SK-N-SH treated with all-trans-retinoic acid at 6 μM for 48 hours (cell line): ENCODE results near the gene THADA.

Experiments
- ATAC-seq: fragments of 200-7000 bp; cut with Tn5 transposase; 3 replicates; pipeline ENCODE4 v1.9.1; 2020; ENCODE audit warnings: mild to moderate bottlenecking, moderate library complexity
- ARNTL ChIP-seq: fragments of 450-650 bp; formaldehyde crosslinking; IDR thresholded peaks from 2 replicates; pipeline ENCODE4 v1.5.0; 2020; ENCODE audit warnings: low read depth, mild to moderate bottlenecking, moderate library complexity, borderline replicate concordance
- BACH2 ChIP-seq: fragments of 250-450 bp; sonication (Bioruptor Pico); IDR thresholded peaks from 2 replicates; pipeline ENCODE4 v1.9.0; 2021; ENCODE audit warnings: mild to moderate bottlenecking, borderline replicate concordance
- CREB5 ChIP-seq: fragments of 250-450 bp; sonication (Bioruptor Pico); IDR thresholded peaks from 2 replicates; pipeline ENCODE4 v1.5.1; 2020; ENCODE audit warnings: low read depth, mild to moderate bottlenecking, moderate library complexity
- CSDC2 ChIP-seq: fragments of 250-450 bp; sonication (Bioruptor Pico); IDR thresholded peaks from 2 replicates; pipeline ENCODE4 v1.5.0; 2020; ENCODE audit warnings: mild to moderate bottlenecking, moderate library complexity
- CSRNP3 ChIP-seq: fragments of 250-450 bp; sonication (Bioruptor Pico); IDR thresholded peaks from 2 replicates; pipeline ENCODE4 v1.5.1; 2021; ENCODE audit warnings: mild to moderate bottlenecking, moderate library complexity
- ESRRG ChIP-seq: fragments of 250-450 bp; sonication (Bioruptor Pico); IDR thresholded peaks from 2 replicates; pipeline ENCODE4 v1.6.1; 2021; ENCODE audit warnings: mild to moderate bottlenecking
- GLIS3 ChIP-seq: fragments of 250-450 bp; sonication (Bioruptor Pico); IDR thresholded peaks from 2 replicates; pipeline ENCODE4 v1.5.0; 2020; ENCODE audit warnings: mild to moderate bottlenecking, moderate library complexity
- ISL1 ChIP-seq: fragments of 250-450 bp; sonication (Bioruptor Pico); IDR thresholded peaks from 2 replicates; pipeline ENCODE4 v2.1.2; 2022; ENCODE audit warnings: mild to moderate bottlenecking, moderate library complexity
- OSR1 ChIP-seq: fragments of 250-450 bp; sonication (Bioruptor Pico); IDR thresholded peaks from 2 replicates; pipeline ENCODE4 v1.8.0; 2022; ENCODE audit warnings: moderate library complexity, mild to moderate bottlenecking, inconsistent platforms
- PATZ1 ChIP-seq: fragments of 250-450 bp; sonication (Bioruptor Pico); IDR thresholded peaks from 2 replicates; pipeline ENCODE4 v1.8.0; 2020; ENCODE audit warnings: mild to moderate bottlenecking, moderate library complexity, borderline replicate concordance
- POU6F1 ChIP-seq: fragments of 250-450 bp; sonication (Bioruptor Pico); IDR thresholded peaks from 2 replicates; pipeline ENCODE4 v1.8.0; 2021; ENCODE audit warnings: low read depth, mild to moderate bottlenecking, moderate library complexity, borderline replicate concordance
- PPARA ChIP-seq: fragments of 250-450 bp; sonication (Bioruptor Pico); IDR thresholded peaks from 2 replicates; pipeline ENCODE4 v1.5.0; 2020; ENCODE audit warnings: mild to moderate bottlenecking, borderline replicate concordance
- RARB ChIP-seq: fragments of 250-450 bp; sonication (Bioruptor Pico); IDR thresholded peaks from 2 replicates; pipeline ENCODE4 v1.8.0; 2021; ENCODE audit warnings: mild to moderate bottlenecking, moderate library complexity
- SNAI2 ChIP-seq: fragments of 250-450 bp; sonication (Bioruptor Pico); IDR thresholded peaks from 2 replicates; pipeline ENCODE4 v1.5.0; 2020; ENCODE audit warnings: mild to moderate bottlenecking, moderate library complexity
- TCF4 ChIP-seq: fragments of 250-450 bp; sonication (Bioruptor Pico); IDR thresholded peaks from 2 replicates; pipeline ENCODE4 v1.8.0; 2021; ENCODE audit warnings: mild to moderate bottlenecking, moderate library complexity, borderline replicate concordance
- TOX ChIP-seq: fragments of 250-450 bp; sonication (Bioruptor Pico); IDR thresholded peaks from 2 replicates; pipeline ENCODE4 v1.8.0; 2021; ENCODE audit warnings: mild to moderate bottlenecking, moderate library complexity, borderline replicate concordance
- TSHZ2 ChIP-seq: fragments of 250-450 bp; sonication (Bioruptor Pico); IDR thresholded peaks from 2 replicates; pipeline ENCODE4 v1.5.0; 2020; ENCODE audit warnings: mild to moderate bottlenecking, moderate library complexity
- ZC3H10 ChIP-seq: fragments of 250-450 bp; sonication (Bioruptor Pico); IDR thresholded peaks from 2 replicates; pipeline ENCODE4 v1.5.1; 2021; ENCODE audit warnings: mild to moderate bottlenecking, moderate library complexity
- ZFP3 ChIP-seq: fragments of 250-450 bp; sonication (Bioruptor Pico); IDR thresholded peaks from 2 replicates; pipeline ENCODE4 v1.5.0; 2020; ENCODE audit warnings: mild to moderate bottlenecking, moderate library complexity
- ZFP30 ChIP-seq: fragments of 450-650 bp; formaldehyde crosslinking; IDR thresholded peaks from 2 replicates; pipeline ENCODE4 v1.5.0; 2022; ENCODE audit warnings: mild to moderate bottlenecking, moderate library complexity
- ZNF565 ChIP-seq: fragments of 450-650 bp; formaldehyde crosslinking; conservative IDR thresholded peaks from 2 replicates; pipeline ENCODE4 v1.5.0; 2020; ENCODE audit warnings: low read depth, mild to moderate bottlenecking, moderate library complexity
- ZNF70 ChIP-seq: fragments of 450-650 bp; formaldehyde crosslinking; IDR thresholded peaks from 2 replicates; pipeline ENCODE4 v1.5.0; 2020; ENCODE audit warnings: mild to moderate bottlenecking, moderate library complexity
- ZNF8 ChIP-seq: fragments of 450-650 bp; formaldehyde crosslinking; IDR thresholded peaks from 2 replicates; pipeline ENCODE4 v1.5.0; 2020; ENCODE audit warnings: mild to moderate bottlenecking, moderate library complexity

THADA gene

GRCh38 chr2:43307973-43308372 is 287.9 kb downstream of the THADA start:
- TF ChIP-seq ESRRG (CRISPR knock-in tag) (no peak), TOX (CRISPR knock-in tag) (no peak), PPARA (no peak), ARNTL (no peak)

GRCh38 chr2:43307046-43307445 is 288.8 kb downstream of the THADA start:
- ATAC-seq, result no peak

More at GRCh38 chr2:43307973-43308372, 287.9 kb downstream of the THADA start:
- ATAC-seq, result no peak

GRCh38 chr2:43306197-43306596 is 289.6 kb downstream of the THADA start:
- TF ChIP-seq TSHZ2 (CRISPR knock-in tag), result no peak
- TF ChIP-seq PPARA, result no peak
- no peak for TF ChIP-seq ZNF565 (CRISPR knock-in tag)
- no peak for TF ChIP-seq PATZ1 (CRISPR knock-in tag)
- ATAC-seq, result no peak

More at GRCh38 chr2:43307046-43307445, 288.8 kb downstream of the THADA start:
- TF ChIP-seq ZNF70 (no peak), GLIS3 (no peak), PATZ1 (CRISPR knock-in tag) (no peak), ESRRG (CRISPR knock-in tag) (no peak), OSR1 (CRISPR knock-in tag) (no peak), ZNF8 (CRISPR knock-in tag) (no peak), ZNF565 (CRISPR knock-in tag) (no peak), CSDC2 (CRISPR knock-in tag) (no peak), CSRNP3 (no peak), TCF4 (no peak), SNAI2 (no peak), CREB5 (CRISPR knock-in tag) (no peak), TOX (CRISPR knock-in tag) (no peak)
- TF ChIP-seq, all 23 proteins: peak for 0

- no peak for ATAC-seq
- TF ChIP-seq ZFP3 (CRISPR knock-in tag) (no peak), ISL1 (CRISPR knock-in tag) (no peak), ZNF70 (no peak), BACH2 (CRISPR knock-in tag) (no peak), TOX (CRISPR knock-in tag) (no peak), SNAI2 (no peak), PPARA (no peak), CREB5 (CRISPR knock-in tag) (no peak), ZC3H10 (no peak), GLIS3 (no peak), RARB (CRISPR knock-in tag) (no peak), ZFP30 (CRISPR knock-in tag) (no peak), ARNTL (no peak), CSRNP3 (no peak), ZNF565 (CRISPR knock-in tag) (no peak), POU6F1 (CRISPR knock-in tag) (no peak)
Observed at GRCh38 chr2:43305517-43305916, 290.3 kb downstream of the THADA start.
